Measurements from ENCODE around the gene CARS2. TPM values are rescaled to one million over a fixed set of nuclear protein-coding genes. Genes with fewer than 3 reads are reported as not detected.
"Not testable (repeated sequence)": the region's sequence is repeated elsewhere in the genome, so short reads cannot be mapped to it uniquely, and the experiment has no call there.

CARS2 gene
- polyA plus RNA-seq, 1 donor, result 73.4 TPM

- no peak for DNase-seq
Measured at GRCh38 chr13:110636701-110637201, 69.2 kb downstream of the CARS2 start.

GRCh38 chr13:110636053-110636475 is 69.9 kb downstream of the CARS2 start:
- no peak for DNase-seq

GRCh38 chr13:110635405-110636002 is 70.4 kb downstream of the CARS2 start:
- DNase-seq, result no peak

GRCh38 chr13:110634558-110634957 is 71.4 kb downstream of the CARS2 start:
- no peak for DNase-seq

- DNase-seq, result no peak
Measured at GRCh38 chr13:110633776-110634175, 72.1 kb downstream of the CARS2 start.

- not testable (repeated sequence) for DNase-seq
Measured at GRCh38 chr13:110632255-110632654, 73.7 kb downstream of the CARS2 start.

GRCh38 chr13:110630566-110631119 is 75.3 kb downstream of the CARS2 start:
- no peak for DNase-seq

GRCh38 chr13:110629735-110630134 is 76.2 kb downstream of the CARS2 start:
- no peak for DNase-seq

- DNase-seq, result no peak
Measured at GRCh38 chr13:110628952-110629701, 76.8 kb downstream of the CARS2 start.

- no peak for DNase-seq
Measured at GRCh38 chr13:110628477-110628793, 77.5 kb downstream of the CARS2 start.

- no peak for DNase-seq
Measured at GRCh38 chr13:110627761-110628476, 78.0 kb downstream of the CARS2 start.

GRCh38 chr13:110627351-110627750 is 78.6 kb downstream of the CARS2 start:
- no peak for DNase-seq

- DNase-seq, result no peak
Measured at GRCh38 chr13:110626521-110626920, 79.4 kb downstream of the CARS2 start.

GRCh38 chr13:110625771-110626321 is 80.1 kb downstream of the CARS2 start:
- no peak for DNase-seq

- no peak for DNase-seq
Measured at GRCh38 chr13:110624766-110625756, 80.9 kb downstream of the CARS2 start.

GRCh38 chr13:110620596-110620995 is 85.3 kb downstream of the CARS2 start:
- no peak for DNase-seq

- no peak for DNase-seq
Measured at GRCh38 chr13:110618780-110619179, 87.1 kb downstream of the CARS2 start.

- DNase-seq, result no peak
Measured at GRCh38 chr13:110618167-110618566, 87.7 kb downstream of the CARS2 start.

GRCh38 chr13:110617321-110618072 is 88.4 kb downstream of the CARS2 start:
- DNase-seq, result no peak
